HEK293 (cell line): Measurements from ENCODE around the gene SPON1.

Experiments used
- ZNF510 ChIP-seq: fragments of 450-650 bp; formaldehyde crosslinking; IDR thresholded peaks from 2 replicates; pipeline ENCODE4 v1.5.1; 2018; ENCODE audit warnings: mild to moderate bottlenecking, missing genetic modification characterization, missing biosample characterization; ENCODE audit not compliant: insufficient replicate concordance
- TF ChIP-seq, protein P1 (sequence below): fragments of 450-650 bp; formaldehyde crosslinking; IDR thresholded peaks from 2 replicates; pipeline ENCODE4 v1.5.1; 2016; ENCODE audit warnings: missing biosample characterization, missing genetic modification characterization
- TF ChIP-seq, protein P2 (sequence below): fragments of 450-650 bp; formaldehyde crosslinking; optimal IDR thresholded peaks from 2 replicates; pipeline ENCODE3; 2016; ENCODE audit warnings: missing biosample characterization, mild to moderate bottlenecking, missing genetic modification characterization

DNA sequence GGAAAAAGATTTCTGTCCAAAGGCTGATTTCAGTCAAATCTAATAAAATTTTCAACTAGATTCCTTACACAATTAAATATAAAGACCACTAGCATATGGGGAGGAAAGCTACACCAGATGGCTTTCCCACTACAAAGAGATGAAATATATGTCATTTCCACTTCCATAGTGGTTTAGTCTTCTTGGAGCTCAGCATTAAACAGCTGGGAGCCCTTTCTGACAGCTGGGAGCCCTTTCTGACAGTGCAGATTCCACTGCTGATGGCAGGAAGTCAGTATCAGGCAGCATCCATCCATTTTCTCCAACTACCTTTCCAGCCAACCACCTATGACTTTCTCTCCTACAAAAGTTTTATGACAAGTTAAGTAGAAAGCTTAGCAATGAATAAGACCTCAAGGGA, 218.6 kb downstream of the SPON1 start:
- TF ChIP-seq, protein P1, sequence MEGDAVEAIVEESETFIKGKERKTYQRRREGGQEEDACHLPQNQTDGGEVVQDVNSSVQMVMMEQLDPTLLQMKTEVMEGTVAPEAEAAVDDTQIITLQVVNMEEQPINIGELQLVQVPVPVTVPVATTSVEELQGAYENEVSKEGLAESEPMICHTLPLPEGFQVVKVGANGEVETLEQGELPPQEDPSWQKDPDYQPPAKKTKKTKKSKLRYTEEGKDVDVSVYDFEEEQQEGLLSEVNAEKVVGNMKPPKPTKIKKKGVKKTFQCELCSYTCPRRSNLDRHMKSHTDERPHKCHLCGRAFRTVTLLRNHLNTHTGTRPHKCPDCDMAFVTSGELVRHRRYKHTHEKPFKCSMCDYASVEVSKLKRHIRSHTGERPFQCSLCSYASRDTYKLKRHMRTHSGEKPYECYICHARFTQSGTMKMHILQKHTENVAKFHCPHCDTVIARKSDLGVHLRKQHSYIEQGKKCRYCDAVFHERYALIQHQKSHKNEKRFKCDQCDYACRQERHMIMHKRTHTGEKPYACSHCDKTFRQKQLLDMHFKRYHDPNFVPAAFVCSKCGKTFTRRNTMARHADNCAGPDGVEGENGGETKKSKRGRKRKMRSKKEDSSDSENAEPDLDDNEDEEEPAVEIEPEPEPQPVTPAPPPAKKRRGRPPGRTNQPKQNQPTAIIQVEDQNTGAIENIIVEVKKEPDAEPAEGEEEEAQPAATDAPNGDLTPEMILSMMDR (tag by site-specific recombination): no peak
- TF ChIP-seq, protein P2, sequence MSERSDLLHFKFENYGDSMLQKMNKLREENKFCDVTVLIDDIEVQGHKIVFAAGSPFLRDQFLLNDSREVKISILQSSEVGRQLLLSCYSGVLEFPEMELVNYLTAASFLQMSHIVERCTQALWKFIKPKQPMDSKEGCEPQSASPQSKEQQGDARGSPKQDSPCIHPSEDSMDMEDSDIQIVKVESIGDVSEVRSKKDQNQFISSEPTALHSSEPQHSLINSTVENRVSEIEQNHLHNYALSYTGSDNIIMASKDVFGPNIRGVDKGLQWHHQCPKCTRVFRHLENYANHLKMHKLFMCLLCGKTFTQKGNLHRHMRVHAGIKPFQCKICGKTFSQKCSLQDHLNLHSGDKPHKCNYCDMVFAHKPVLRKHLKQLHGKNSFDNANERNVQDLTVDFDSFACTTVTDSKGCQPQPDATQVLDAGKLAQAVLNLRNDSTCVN (tag by site-specific recombination): no peak
- TF ChIP-seq ZNF510 (tag by site-specific recombination): no peak
